ENCODE data around the gene SLC8A3. TPM values are rescaled to one million over a fixed set of nuclear protein-coding genes. Genes with fewer than 3 reads are reported as not detected.

SLC8A3 gene
- total RNA-seq, 2 donors from 2014 or later, result 0.20 to 2.2 TPM

DNA sequence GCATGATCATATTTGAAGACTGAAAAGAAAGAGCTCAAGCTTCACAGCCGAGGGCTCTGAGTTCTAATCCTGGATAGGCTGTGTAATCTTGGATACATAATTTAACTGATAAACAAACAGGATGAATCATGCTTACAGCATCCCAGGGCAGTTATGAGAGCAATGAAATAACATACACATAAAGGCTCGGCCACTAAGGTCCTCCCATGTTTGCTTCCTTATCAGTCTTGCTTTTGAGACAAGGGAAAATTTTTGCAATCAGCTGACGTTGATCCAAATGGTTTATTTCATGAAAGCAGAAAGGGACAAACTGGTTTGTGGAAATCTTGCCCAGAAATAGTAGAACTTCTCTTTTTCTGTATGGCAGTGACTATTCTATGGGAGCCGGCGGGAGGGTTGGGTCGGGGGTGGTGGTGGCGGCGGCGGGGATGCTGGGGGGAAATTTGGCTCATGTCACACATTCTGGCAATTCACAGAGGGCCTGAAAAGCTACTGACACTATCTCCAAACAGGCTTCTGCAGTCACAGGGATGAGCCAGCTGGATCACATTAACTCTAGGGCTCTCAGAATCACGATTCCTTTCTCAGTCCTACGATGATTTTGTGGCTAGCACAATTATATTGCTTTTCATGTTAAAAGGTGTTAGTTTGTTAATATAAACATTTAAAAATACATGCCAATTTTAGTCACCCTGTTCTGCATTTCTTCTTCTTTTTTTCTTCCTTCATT is 124.5 kb downstream of the SLC8A3 start:
- H3K36me3 Mint-ChIP-seq (ENCODE audit: low read depth), result no peaks in the 10 kb centered on the region
- no peak overlapping the region for H3K27ac Mint-ChIP-seq

DNA sequence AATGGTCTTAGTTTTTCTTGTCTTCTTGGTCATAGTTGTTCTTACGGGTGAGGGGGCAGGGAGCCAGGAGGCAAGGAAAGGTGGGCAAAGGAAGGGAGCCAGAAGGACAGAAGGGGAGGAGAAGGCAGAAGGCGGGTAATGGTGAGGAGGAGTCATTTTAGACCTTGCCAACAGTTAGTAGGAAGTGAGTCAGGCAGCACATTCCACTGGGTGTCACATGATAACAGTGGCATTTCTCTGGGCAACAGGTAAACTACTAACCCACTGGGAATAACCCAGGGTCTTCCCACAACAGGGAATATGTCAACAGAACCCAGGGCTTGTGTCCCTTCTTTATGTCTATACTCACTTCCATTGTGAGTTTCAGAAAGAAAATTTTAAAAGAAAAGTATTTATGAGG is 127.6 kb downstream of the SLC8A3 start:
- peaks cover 59% of the 10 kb centered on the region for H3K27me3 Mint-ChIP-seq
- no peaks in the 10 kb centered on the region for H3K9me3 ChIP-seq (ENCODE audit: control insufficient read depth, low read length, poor library complexity, severe bottlenecking)
- H3K4me3 Mint-ChIP-seq, result no peak overlapping the region
- ATAC-seq (no peak), DNase-seq (no peak)
- no peaks in the 10 kb centered on the region for H3K36me3 Mint-ChIP-seq (ENCODE audit: low read depth)
- H3K27ac Mint-ChIP-seq, result no peak overlapping the region
- no peaks in the 10 kb centered on the region for H3K4me1 Mint-ChIP-seq

More for the DNA sequence above, 124.5 kb downstream of the SLC8A3 start:
- H3K4me3 Mint-ChIP-seq, result no peak overlapping the region
- peaks cover 4% of the 10 kb centered on the region for H3K4me1 Mint-ChIP-seq
- no peak for DNase-seq
- ATAC-seq, result no peak
- H3K9me3 ChIP-seq (ENCODE audit: control insufficient read depth, low read length, poor library complexity, severe bottlenecking), result no peaks in the 10 kb centered on the region
- peaks cover 54% of the 10 kb centered on the region for H3K27me3 Mint-ChIP-seq

DNA sequence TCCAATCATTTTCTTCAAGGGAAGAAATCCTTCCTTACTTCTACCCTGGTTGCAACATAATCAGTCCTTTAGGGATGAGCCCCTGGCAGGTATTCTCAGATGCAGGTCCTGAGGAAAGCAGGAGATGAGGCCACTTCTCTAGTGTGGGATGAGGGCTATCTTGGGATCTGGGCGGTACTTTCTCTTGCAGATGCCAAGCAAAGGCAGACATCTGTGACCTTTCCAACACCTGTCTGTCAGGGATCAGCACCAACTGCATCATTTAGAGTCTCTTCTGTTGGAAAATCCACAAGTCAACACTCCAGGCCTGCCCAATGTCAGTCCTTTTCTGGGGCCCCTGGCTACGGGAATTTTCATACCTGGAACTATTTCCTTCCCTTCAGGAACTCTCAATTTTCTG is 129.2 kb downstream of the SLC8A3 start:
- H3K36me3 Mint-ChIP-seq (ENCODE audit: low read depth), result peaks cover 3% of the 10 kb centered on the region
- no peak for ATAC-seq
- DNase-seq, result no peak
- no peak overlapping the region for H3K4me3 Mint-ChIP-seq
- no peaks in the 10 kb centered on the region for H3K9me3 ChIP-seq (ENCODE audit: control insufficient read depth, low read length, poor library complexity, severe bottlenecking)
- H3K27me3 Mint-ChIP-seq, result peaks cover 54% of the 10 kb centered on the region
- H3K4me1 Mint-ChIP-seq, result no peaks in the 10 kb centered on the region
- H3K27ac Mint-ChIP-seq, result no peak overlapping the region

DNA sequence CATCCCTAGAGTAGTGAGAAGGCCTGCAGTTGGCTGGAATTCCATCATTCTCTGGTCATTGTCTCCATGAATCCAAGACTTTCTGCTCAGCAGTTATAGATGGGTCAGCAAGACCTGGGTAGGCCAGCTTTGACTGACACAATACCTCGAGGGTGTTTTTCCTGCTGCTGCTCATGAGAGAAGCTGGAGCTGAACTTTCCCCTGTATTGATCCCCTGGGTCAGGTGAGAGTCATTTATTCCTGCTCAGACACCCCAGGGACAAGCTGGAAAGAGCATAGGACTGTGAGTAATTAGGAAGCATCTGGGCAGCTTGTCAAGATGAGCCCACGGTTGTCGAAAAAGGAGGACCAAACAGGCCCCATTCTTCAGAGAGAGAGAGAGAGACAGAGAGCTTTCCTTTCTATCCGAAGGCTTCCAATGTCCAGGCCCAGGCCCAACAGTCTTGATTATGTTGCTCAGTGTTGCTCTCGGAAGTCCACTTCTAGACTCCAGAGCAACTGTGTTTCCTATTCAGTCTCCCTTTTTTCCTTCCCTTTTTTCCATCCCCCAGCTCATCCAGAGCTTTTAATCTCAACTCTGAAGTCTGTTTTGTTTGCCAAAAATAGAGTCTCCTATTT is 131.1 kb downstream of the SLC8A3 start:
- no peaks in the 10 kb centered on the region for H3K4me1 Mint-ChIP-seq
- no peak overlapping the region for H3K27ac Mint-ChIP-seq
- no peak overlapping the region for H3K4me3 Mint-ChIP-seq
- no peak for ATAC-seq
- no peaks in the 10 kb centered on the region for H3K9me3 ChIP-seq (ENCODE audit: control insufficient read depth, low read length, poor library complexity, severe bottlenecking)
- DNase-seq, result no peak
- H3K36me3 Mint-ChIP-seq (ENCODE audit: low read depth), result peaks cover 3% of the 10 kb centered on the region
- peaks cover 39% of the 10 kb centered on the region for H3K27me3 Mint-ChIP-seq

DNA sequence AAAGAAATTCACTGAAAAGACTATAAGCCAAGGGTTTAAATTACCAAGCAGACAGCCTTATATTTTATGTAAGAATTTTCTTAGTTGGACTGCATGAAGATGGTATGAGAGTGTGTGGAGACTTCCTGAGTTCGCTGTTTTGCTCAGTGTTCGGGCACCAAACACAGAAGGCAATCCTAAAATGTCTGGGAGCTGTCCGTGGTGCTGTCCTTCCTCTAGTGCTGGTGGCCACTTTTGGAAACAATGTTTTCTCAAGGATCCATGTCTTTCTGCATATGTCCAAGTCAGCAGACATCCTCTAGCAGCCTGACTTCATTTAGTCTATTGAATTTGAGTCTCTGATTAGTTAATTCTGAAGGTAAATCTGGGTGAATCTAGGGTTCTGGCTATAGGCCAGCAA is 135.8 kb downstream of the SLC8A3 start:
- Mint-ChIP-seq H3K4me1 (no peaks in the 10 kb centered on the region), H3K36me3 (ENCODE audit: low read depth) (peaks cover 3% of the 10 kb centered on the region), H3K4me3 (no peak overlapping the region), H3K27me3 (peaks cover 39% of the 10 kb centered on the region), H3K27ac (no peak overlapping the region)
- ATAC-seq (no peak), DNase-seq (no peak)
- H3K9me3 ChIP-seq (ENCODE audit: control insufficient read depth, low read length, poor library complexity, severe bottlenecking), result no peaks in the 10 kb centered on the region

DNA sequence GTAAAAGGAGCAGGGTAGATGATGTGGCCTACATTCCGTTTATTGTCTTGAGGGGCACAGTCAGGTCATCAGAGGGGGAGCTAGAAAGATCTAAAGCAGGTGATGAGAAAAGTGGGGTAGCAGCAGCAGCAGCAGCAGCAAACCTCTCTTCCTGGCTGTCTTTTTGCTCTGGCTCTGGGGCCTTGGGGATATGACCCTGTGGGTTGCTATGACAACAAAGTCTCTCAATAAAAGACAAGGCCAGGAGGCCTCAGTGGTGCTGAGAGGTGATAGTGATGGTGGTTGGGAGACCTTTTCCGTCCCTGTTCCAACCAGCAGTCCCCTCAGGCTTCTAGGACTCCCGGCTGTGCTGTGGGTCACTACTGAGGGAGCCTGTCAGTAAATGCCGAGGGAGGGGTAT is 138.6 kb downstream of the SLC8A3 start:
- H3K4me1 Mint-ChIP-seq, result peaks cover 3% of the 10 kb centered on the region
- H3K4me3 Mint-ChIP-seq, result no peak overlapping the region
- H3K27ac Mint-ChIP-seq, result no peak overlapping the region
- H3K9me3 ChIP-seq (ENCODE audit: control insufficient read depth, low read length, poor library complexity, severe bottlenecking), result no peaks in the 10 kb centered on the region
- peaks cover 33% of the 10 kb centered on the region for H3K27me3 Mint-ChIP-seq
- DNase-seq (no peak), ATAC-seq (no peak)
- peaks cover 2% of the 10 kb centered on the region for H3K36me3 Mint-ChIP-seq (ENCODE audit: low read depth)

DNA sequence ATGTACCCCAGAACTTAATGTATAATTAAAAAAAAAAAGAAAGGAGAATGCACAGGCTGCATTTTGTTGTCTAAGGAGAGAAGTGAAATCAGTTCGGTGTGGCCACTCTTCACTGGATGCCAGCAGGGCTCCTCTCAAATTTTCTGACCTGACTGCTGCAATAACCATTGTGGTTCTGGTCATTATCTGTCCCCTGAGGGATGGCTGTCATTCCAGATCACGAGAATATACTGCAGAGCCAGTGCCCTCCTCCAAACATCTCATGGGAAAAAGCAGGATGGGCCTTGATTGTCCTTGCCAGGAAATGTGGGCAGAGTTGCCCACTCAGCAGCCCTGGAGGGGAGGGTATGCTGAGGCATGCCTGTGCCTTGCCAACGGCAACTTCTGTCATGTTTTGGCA is 139.1 kb downstream of the SLC8A3 start:
- no peaks in the 10 kb centered on the region for H3K9me3 ChIP-seq (ENCODE audit: control insufficient read depth, low read length, poor library complexity, severe bottlenecking)
- Mint-ChIP-seq H3K36me3 (ENCODE audit: low read depth) (peaks cover 2% of the 10 kb centered on the region), H3K27ac (no peak overlapping the region), H3K4me1 (peaks cover 3% of the 10 kb centered on the region), H3K27me3 (peaks cover 37% of the 10 kb centered on the region), H3K4me3 (no peak overlapping the region)
- DNase-seq (no peak), ATAC-seq (no peak)

DNA sequence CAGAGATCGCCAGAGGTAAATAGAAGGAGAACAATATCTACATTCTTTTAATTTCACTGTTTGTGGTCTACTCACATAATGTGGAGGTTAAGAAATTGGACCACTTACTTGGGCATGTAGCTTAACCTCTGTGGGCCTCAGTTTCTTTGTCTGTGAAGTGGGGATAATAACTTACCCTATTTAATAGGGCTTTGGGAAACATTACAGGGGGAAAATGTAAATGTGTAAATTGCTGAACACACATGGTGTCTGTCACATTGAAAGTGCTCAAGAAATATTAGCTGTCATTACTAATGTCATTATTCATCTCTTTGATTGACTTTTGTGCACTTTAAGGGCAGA is 140.5 kb downstream of the SLC8A3 start:
- no peak for ATAC-seq
- no peak for DNase-seq
- H3K9me3 ChIP-seq (ENCODE audit: control insufficient read depth, low read length, poor library complexity, severe bottlenecking), result no peaks in the 10 kb centered on the region
- Mint-ChIP-seq H3K27ac (no peak overlapping the region), H3K4me3 (no peak overlapping the region), H3K4me1 (peaks cover 3% of the 10 kb centered on the region), H3K36me3 (ENCODE audit: low read depth) (peaks cover 2% of the 10 kb centered on the region), H3K27me3 (peaks cover 49% of the 10 kb centered on the region)

DNA sequence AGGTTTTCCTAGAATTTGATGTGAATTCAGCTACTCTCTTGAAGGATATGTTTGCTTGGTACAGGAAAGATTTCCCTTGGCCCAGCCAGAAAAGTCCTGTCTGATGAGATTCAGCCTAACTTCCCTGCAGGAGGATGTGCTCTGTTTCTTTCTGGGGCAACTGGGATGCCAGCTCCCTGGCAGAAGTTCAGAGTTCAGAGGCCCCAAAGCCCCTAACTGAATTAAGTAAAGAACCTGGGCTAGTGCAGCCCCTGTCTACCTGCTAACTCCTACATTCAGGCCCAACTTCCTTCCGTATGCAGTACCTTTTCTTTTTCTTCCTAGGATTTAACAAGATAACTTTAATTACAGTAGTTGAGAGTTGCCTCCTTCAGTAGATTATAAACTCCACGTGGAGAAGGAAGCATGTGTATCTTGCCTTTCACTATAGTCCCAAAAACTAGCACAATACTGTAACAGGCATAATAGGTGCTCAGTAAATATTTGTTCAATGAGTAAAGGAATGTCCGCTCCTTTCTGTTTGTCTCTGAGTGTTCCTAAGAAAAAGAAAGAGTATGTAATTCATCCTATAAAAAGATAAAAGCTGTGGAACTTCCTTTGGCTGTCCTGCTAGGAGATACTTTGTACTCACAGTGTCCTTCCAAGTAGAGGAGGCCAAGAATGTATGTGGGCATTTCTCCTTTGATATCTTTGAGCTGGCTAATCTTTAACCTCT is 141.0 kb downstream of the SLC8A3 start:
- peaks cover 4% of the 10 kb centered on the region for H3K36me3 Mint-ChIP-seq (ENCODE audit: low read depth)
- ATAC-seq (no peak), DNase-seq (no peak)
- no peak overlapping the region for H3K27ac Mint-ChIP-seq
- H3K9me3 ChIP-seq (ENCODE audit: control insufficient read depth, low read length, poor library complexity, severe bottlenecking), result no peaks in the 10 kb centered on the region
- H3K27me3 Mint-ChIP-seq, result peaks cover 54% of the 10 kb centered on the region
- H3K4me1 Mint-ChIP-seq, result peaks cover 3% of the 10 kb centered on the region
- no peak overlapping the region for H3K4me3 Mint-ChIP-seq

DNA sequence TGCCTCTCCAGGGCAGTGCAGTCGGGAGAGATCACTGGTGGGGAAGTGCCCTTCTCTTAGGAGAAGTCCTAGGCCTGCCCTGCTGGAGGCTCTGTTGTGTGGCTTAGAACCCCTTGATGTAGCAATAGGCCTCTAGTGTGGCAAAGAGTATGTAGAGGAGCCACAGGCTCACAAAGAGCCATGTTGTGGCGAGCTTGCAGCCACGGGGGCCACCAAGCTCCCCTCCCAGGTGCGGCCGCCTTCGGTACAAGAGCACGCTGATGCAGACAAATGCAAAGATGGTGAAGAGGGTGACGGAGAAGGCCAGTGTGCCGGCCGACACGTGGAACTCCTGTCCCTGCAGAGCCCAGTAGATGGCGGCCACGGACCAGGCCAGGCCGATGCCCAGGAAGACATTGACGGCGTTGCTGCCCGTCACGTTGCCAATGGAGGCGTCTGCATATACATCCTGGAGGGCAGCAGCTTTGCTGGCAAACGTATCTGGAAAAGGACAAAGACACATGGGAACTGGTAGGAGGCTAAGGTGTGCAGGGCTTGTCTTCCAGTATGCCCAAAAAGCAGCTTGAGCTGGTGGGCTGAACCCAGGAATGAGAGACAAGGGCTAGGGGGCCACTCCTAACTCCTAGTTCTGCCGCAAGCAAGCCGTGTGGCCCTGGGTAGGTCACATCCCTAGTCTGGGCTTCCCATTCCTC is 142.8 kb downstream of the SLC8A3 start:
- peaks cover 4% of the 10 kb centered on the region for H3K36me3 Mint-ChIP-seq (ENCODE audit: low read depth)
- no peak for ATAC-seq

DNA sequence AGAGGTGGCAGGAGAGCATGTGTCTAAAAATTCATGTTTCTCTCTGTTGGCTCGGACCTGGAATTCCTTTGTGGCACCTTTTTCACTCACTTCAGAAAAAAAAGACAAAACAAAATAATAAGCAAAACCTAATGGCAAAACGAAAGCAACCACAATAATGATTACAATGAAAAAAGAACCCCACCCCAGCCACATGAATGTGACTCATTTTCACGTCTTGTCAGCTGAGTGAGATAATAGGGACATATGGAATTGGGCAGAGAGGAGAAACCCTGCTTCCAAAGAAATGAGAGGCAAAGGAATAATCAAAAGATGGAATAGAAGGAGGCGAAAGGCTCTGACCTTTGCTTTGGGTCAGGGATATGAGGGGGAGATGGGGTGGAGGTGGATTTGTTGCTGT is 143.4 kb downstream of the SLC8A3 start:
- Mint-ChIP-seq H3K4me3 (no peak overlapping the region), H3K4me1 (peaks cover 3% of the 10 kb centered on the region), H3K27me3 (peaks cover 74% of the 10 kb centered on the region), H3K27ac (no peak overlapping the region), H3K36me3 (ENCODE audit: low read depth) (peaks cover 4% of the 10 kb centered on the region)
- DNase-seq (no peak), ATAC-seq (no peak)
- no peaks in the 10 kb centered on the region for H3K9me3 ChIP-seq (ENCODE audit: control insufficient read depth, low read length, poor library complexity, severe bottlenecking)

More for the DNA sequence above, 142.8 kb downstream of the SLC8A3 start:
- H3K27me3 Mint-ChIP-seq, result peaks cover 67% of the 10 kb centered on the region
- H3K4me1 Mint-ChIP-seq, result peaks cover 3% of the 10 kb centered on the region
- no peak overlapping the region for H3K4me3 Mint-ChIP-seq
- no peaks in the 10 kb centered on the region for H3K9me3 ChIP-seq (ENCODE audit: control insufficient read depth, low read length, poor library complexity, severe bottlenecking)
- H3K27ac Mint-ChIP-seq, result no peak overlapping the region
- no peak for DNase-seq

DNA sequence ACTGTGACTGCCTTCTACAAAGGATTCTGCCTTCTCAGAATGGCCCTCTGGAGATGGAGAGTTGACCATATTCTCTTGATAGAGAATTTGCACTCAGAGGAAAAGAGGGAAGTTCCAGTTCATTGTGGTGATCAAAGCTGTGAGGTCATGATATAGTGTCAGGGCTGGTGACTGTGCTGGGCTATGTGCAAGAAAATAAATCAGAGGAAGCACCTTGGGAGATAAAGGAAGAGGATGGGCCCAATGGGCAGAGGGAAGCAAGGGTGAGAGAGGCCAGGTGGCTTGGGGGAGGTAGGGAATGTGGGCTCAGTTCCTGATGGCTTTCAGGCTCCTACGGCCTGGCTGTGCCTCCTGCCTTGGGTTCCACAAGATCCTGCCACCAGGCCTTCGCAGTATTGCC is 145.8 kb downstream of the SLC8A3 start:
- H3K9me3 ChIP-seq (ENCODE audit: control insufficient read depth, low read length, poor library complexity, severe bottlenecking), result no peaks in the 10 kb centered on the region
- Mint-ChIP-seq H3K27me3 (peaks cover 80% of the 10 kb centered on the region), H3K4me1 (peaks cover 3% of the 10 kb centered on the region), H3K36me3 (ENCODE audit: low read depth) (peaks cover 4% of the 10 kb centered on the region), H3K4me3 (no peak overlapping the region), H3K27ac (no peak overlapping the region)
- no peak for ATAC-seq
- no peak for DNase-seq

DNA sequence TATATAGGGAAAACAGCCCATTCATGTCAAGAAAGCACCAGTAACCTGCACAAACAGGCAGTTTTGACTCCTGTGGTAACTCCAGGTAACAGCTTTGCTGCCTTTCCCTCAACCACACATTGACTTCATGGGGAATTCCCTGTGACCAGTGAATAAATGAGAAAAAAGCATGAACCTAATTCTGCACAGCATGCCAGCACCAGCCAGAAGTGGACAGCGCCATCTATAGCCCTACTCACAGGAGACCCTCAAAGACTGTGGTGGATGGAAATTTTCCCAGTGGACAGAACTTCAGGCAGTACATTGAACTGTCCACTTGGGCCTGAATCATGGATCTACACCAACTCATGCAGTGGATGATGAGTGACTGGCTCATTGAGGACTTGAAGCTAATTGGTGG is 152.1 kb downstream of the SLC8A3 start:
- Mint-ChIP-seq H3K27ac (no peak overlapping the region), H3K4me3 (no peak overlapping the region), H3K27me3 (peaks cover 51% of the 10 kb centered on the region), H3K36me3 (ENCODE audit: low read depth) (peaks cover 2% of the 10 kb centered on the region), H3K4me1 (no peaks in the 10 kb centered on the region)
- DNase-seq (no peak), ATAC-seq (no peak)
- no peaks in the 10 kb centered on the region for H3K9me3 ChIP-seq (ENCODE audit: control insufficient read depth, low read length, poor library complexity, severe bottlenecking)
